Suppressor macrophage (primary cell): ENCODE measurements around the gene SUPT3H.
A peak's percentile ranks its signal among the peaks of the same experiment; 100 is the strongest.
"Not testable (repeated sequence)": the region's sequence is repeated elsewhere in the genome, so short reads cannot be mapped to it uniquely, and the experiment has no call there.

Experiments used
- DNase-seq, 4 experiments: peaks; one replicate each; pipeline ENCODE4 v3.0.0-alpha.2; 2020 to 2022

The SUPT3H gene

DNA sequence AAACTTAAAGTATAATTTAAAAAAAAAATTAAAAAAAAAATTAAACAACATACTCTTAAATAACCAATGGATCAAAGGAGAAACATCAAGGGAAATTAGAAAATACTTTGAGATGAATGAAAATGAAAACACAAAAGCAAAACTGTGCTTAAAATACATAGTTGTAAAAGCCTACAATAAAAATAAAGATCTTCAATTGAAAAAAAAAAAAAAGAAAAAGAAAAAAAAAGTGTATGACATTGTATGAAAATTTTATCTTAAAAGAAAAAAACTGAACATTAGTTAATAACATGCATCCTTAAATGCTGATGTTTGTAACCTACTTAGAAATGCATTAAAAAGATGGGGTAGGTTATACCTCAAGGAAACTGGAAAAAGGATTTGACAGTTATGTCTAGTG is 501.1 kb downstream of the SUPT3H start:
- not testable (repeated sequence) for DNase-seq

DNA sequence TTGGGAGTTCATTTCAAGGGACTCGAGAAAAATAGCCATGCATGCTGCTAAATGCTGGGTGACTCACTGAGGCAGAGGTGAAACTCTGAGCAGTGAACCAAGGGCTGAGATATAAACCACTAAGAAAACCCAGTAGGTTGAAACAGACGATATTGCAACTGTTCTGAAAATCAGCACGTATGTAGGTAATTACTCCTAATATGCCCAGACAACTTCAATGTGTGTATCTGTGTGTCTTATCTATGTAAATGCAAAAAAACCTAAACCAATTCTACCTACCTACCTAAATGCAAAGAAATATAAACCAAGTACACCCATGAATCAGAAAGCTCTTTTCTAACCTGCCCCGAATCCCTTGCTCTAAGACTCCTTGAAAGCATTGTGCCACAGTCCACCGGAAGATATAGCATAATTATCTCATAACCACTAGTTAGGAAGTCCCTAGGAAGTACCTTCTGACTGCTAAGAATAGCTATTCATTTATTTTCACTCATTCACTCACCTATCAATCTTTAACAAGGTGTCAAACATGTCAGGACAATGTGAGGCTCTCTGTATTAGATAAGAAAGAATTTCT is 508.3 kb downstream of the SUPT3H start:
- DNase-seq = no peak

DNA sequence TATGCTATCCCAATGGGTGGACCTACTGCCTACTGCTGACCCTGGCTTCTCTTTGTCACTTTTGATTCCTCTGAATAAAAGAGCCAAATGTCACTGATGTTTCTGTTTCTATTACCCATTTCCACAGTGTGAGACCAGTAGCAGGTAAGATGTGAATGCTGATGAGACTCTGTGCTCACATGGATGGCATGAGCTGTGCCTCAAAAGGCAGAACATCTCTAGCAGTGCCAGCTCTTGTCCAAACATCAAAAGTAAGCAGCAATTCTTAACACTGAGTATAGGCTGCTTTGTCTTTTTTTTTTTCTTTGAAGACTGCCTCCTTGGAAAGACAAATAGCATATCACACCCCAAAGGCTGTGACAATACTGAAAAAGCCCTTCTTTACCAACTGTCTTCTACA is 508.8 kb downstream of the SUPT3H start:
- no peak for DNase-seq

DNA sequence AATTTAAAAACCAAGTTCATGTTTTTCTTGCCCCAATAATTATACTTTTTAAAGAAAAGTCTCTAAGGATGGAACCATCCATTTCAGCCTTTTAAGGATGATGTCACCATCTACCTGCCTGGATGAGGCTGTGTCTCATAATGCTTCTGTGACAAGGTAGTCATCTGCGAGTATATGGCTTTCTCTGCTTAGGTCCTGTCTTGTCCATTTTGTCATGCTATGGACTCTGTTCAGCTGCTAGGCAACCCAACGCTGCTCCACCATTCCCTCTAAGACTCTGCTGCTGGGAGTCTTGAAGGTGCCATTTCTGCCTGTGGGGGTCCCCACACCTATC is 509.4 kb downstream of the SUPT3H start:
- DNase-seq = no peak

DNA sequence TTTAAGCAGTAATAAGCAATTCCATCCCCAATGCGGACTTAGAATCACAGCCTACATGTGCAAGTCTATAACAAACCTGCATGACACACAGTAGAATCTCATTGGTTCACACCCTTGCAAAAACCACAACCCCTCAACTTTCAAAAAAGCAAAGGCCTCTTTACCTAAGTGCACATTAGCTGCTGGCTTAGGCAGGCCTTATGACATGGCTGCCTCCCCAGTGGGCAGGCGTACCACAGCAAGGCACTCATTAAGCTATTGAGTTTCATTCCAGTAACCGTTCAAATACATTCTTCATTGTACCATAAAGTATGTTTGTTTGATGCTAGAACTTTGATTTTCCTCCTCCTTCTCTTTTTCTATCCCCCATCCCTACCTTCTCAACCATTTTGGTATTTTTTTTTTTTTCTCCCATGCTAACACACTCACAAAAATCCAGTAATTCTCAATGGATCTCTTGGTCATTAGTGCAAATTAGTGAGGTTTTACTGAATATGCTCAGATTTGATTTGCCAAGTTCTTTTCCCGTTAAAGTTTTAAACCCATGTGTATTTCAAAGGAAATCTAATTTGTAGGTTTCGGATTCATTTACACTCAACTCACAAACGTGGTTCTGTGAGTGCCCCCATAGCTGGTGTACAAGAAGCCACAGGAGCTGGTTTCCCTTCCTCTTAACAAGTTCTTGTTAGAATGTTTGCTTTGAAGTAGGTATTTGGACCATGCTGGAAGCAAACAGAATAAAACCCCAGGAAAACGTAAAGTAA is 510.0 kb downstream of the SUPT3H start:
- DNase-seq = no peak

DNA sequence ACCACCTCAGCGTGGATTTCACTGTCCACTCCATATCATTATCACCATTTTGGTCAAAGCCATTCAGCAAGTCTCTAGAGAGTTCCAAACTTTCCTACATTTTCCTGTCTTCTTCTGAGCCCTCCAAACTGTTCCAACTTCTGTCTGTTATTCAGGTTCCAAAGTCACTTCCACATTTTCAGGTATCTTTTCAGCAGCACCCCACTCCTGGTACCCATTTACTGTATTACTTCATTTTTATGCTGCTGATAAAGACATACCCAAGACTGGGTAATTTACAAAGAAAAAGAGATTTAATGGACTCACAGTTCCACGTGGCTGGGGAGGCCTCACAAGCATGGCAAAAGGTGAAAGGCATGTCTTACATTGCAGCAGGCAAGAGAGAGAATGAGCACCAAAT is 512.5 kb downstream of the SUPT3H start:
- not testable (repeated sequence) for DNase-seq

DNA sequence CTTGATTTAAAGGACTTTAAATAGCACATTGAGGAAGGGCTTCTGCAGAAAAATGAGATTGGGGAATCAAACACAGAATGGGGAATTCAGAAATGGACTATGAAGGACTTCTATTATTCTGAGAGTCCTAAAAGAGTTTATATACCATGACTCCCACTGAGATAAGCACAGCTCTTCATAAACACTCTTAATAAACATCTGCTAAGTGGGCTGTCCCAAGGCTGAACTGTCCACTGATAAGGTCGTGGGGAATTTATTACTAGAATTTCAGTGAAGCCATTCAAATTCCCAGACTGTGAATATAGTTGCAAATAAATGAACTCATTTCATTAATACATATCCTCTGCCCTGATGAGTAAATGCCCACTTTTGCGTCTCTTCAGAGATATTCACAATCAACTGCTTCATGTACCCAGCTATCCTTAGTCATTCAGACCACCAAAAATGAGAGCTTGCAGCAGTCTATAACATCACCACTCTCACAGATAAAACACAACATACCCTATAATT is 517.8 kb downstream of the SUPT3H start:
- no peak for DNase-seq

DNA sequence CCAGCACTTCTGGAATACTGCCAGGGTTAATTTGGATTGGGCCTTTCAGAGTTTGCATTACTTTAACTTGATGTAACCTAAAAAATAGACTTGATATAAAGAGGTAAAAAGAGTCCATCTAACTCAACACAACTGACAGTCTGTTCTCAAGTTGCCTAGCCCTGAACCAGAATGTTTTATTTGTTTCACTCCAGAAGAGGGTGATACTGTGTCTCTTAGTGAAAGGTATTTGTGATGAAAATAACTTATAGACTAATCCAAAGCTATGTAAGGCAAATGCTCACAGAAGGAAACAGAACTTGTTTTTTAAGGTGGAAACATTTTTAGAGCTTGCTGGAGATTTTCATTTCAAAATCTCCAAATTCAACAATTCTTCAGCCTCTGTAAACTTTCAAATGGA is 518.7 kb downstream of the SUPT3H start:
- DNase-seq = no peak

DNA sequence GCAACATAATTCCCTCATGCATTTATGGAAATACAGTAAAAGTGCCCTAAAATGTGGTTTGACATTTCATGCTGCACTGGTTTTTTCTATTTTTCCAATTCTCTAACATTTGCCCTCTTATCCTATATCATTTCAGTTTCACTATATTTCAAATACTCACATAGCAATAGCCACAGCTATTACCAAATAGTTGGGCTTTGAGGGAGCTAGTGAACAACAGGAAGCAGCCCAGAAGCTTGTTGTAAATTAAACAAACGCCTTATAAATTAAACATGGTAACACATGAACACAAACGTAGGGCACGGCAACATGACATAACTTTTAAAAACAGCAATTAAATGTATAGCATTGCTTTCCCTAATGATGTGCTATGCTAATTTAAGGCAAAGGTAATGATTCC is 521.3 kb downstream of the SUPT3H start:
- no peak for DNase-seq

DNA sequence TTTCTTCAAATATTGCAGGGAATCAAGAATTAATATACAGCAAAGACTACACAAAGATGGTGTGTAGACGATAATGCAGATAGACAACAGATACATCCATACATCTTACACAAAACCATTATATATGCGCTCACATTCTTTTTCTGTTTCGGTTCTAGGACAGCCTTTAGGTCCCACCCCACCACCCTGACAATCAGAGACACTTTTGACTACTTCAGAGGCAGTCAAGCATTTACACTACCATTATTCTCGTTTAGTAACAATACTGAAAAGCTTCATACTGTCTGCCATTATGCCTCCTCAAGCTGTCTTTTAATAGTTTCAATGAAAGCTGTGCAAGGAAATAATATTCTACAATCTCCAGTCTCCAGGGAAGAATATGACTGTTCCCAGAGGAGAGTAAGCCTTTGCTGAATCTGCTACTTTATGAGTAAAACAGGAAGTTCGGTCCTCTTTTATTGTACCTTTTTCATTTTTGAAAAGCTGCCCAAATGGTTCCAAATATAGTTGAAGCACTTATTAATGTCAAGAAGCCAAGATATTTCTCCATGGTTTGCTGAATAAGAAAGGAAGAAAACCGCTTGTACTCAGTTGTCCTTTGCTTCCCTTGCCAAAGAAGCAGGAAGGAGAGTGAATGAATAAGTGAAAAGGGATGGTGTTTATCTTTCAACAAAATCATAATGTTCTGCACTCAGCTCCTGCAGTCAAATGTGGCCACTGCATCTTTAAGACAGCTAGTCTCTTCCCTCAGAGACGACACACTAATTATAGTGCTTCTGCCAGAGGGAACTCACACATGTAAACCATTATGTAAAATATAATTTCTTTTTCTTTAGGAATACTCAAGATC is 521.9 kb downstream of the SUPT3H start:
- DNase-seq = no peak

DNA sequence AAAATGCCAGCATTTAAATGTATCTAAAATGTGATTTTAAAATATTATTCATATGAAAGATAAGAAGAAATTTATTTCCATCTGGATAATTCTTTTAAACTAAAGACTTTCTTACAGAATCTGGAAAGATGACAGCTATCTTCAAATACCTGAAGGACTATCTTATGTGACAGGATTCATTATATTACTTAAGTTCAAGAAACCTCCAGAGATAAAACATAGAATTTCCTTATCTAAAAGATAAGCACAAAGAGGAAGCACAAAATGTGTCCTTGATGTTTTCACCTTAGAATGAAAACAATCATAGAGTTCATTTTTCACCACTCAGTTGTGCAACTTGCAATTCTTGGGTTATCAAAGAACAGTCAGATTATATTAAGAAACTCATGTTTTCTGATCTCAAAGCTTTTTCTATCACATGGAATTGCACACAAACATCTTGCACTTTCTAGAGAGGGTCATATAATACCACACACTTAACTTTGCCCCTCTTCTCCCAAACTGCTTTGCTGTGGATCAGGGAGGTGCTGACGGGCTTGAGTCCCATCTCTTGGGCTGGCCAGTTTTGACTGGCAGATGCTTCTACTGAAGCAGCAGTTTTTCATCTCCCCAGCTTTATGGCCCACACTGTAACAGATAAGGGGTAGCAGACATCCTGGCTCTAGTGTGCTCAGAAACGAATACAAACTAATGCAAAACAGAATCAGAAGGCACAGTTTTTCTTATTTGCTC is 522.9 kb downstream of the SUPT3H start:
- no peak for DNase-seq

DNA sequence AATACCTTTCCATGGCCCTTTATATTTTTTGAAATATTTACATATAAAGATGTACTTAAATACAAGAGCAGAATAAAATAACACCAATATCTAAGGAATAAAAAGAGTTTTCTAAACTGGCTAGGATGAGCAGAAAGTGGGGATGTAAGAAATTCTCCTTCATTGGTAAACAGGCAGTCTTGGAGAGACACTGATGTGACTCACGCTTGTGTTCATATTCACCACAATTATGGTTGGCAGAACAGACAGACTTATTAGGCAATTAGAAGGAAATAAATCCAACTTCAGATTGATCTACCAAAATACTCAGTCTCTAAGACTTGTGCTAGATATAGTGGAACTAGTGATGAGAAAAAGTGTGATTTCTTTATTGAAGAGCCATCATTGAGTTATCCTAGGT is 526.6 kb downstream of the SUPT3H start:
- DNase-seq = no peak

DNA sequence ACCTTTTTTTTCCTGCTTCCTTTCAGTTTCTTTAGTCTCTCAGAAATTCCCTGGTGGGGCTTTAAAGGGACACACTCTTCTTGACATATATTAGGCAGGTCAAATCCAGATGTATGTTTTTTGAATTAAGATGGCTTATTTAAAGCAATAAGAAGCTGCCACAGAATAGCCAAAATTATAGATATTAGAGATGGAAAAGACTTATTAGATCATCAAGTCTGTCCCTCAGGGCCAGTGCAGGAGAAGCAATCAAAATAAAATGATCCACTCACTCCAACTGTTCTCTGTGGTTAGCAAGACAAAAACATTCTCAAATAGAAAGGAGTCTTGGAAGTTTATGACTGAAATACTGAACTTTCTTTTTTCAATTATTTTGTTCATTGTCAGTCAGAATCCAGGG is 527.4 kb downstream of the SUPT3H start:
- no peak for DNase-seq

DNA sequence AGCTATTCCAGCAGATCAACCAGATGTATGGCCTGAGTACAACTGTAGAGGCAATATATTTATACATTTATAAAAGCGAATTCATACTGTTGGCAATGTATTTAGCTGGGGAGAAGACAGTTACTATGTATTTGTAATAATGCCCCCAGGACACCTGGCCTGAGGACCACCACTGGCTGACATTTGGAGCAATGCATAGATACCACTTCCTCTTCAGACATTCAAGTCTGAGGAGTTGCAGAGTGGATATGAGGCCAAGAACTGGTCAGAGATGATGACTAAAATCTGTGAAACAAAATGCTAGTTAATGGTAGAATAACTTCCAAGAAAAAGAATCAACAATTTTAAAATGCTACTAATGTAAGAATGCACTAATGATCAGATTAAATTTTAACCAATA is 527.9 kb downstream of the SUPT3H start:
- no peak for DNase-seq

DNA sequence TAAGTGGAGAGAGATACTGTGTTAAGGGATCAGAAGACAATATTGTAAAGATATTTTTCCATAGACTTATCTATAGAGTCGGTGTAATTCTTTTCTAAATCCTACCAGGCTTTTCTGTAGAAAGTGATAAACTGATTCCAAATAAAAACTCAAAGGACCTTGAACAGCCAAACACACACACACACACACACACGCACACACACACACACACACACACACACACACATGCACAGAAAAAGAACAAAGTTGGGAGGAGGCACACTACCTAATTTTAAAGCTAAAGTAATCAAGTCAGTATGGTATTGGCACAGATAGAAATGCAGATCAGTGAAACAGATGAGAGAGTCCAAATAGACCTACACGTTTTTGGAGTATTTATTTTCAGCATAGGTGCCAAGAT is 534.0 kb downstream of the SUPT3H start:
- DNase-seq = no peak

DNA sequence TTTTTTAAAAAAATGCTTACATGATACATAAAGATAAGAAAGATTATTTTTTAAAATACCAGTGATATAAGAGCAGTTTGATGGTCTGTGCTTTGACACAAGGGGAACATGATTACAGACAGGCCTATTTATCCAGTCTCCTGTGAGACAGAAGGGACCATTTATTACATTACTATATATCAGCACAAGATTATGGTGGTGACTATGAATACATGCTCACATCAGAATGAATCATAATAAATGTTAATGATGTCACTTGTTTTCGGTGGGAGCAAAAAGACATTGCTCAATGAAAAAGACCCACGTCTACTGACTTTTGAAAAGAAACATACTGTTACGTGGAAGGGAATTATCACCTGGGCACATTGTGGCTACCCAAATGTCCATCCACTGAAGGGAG is 535.1 kb downstream of the SUPT3H start:
- no peak for DNase-seq

DNA sequence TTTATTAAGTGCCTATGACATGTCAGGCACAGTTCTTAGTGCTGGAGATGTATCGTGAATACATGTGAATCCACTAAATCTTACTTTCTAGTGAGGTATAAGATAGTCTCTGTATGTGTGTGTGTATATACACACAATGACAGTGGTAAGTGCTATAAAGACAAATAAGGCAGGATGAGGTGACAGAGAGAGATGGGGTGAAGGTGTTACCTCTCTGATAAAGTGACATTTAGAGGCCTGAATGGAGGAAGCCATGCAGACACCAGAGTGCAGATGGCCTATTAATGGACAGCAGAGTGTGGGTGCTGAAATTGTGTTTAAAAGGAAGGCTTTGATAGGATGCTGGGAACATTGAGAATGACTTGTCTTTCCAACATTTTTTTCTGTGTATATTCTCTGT is 535.9 kb downstream of the SUPT3H start:
- no peak for DNase-seq

DNA sequence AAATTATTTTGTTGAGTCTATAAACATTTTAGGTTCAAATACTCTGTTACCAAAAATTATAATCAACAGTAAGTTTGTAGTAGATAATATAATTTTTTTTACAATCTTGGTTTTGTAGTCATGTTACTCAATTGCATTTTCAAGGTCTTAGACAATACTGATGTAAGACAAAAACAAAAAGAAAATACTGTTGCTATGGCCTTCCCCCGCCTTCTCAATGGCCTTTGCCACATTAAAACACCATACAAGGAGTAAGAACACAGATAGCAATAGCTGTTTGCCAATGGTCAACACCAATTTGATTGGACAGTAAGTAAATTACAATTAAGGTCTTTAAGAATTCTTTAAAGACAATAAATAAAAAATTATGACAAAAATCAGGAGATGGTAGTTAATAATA is 540.0 kb downstream of the SUPT3H start:
- DNase-seq = peak in 1 of 4 experiments; percentile 29

DNA sequence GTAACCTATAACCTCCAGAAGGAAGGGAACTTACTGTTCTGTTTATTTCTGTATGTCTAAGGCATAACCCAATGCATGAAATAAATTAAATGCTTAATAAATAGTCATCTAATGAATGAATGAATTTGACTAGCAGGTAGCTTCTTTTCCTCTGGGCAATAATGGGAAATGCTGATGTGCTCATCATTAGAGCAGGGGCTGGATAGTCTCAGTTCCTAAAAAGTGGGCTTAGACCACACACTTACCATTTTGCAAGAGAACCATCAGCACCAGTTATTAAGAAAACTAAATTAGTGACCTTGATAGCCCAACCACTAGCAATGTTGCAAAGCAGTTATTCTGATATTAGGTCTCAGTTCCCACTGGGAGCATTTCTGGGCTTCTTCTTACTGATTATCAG is 540.5 kb downstream of the SUPT3H start:
- peak in 3 of 4 experiments; percentile 7 to 39 (median 25) for DNase-seq

DNA sequence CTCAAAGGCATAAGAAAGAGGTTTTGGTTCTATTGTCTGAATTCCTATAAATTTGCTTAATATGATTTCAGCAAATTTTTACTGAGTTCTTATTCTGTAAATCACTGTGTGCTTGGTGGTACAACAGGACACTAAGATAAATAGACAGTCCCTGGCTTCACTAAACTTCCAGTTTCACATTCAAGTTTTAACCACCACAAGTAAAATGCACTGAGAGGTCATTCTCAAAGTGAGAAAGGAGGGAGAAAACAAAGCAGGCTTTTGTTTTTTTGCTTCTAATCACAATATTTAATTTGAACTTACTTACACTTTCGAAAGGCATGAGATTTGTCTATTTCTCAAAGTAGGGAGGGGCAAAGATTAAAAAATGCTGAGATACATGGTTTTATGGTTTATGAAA is 544.5 kb downstream of the SUPT3H start:
- DNase-seq = no peak

DNA sequence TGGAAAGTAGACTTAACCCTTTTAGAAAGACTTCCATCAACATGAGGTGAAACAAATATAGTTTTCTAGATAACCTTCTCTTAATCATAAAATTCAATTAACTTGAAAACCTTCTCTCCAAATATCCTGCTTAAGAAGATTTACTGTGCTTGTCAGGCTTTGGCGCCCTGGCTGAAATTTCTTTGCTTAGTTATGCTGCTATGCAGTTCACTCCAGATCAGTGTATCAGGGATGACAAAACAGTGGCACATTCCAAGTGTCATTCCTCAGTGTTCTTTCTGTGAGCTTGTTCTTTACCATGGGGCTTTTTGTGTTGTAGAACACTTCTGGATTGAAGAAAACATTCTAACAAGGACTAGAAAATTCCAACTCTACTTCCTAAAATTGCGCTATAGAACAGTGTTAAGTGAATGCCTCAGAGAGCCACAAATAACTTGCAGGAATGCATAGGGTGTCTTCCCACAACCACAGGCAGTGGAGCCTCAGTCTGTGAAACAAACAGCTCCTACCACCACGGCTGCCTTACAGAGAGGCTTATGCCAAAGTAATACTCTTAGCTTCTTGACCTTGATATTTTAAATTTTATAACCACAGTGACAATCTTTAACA is 546.6 kb downstream of the SUPT3H start:
- DNase-seq = no peak

DNA sequence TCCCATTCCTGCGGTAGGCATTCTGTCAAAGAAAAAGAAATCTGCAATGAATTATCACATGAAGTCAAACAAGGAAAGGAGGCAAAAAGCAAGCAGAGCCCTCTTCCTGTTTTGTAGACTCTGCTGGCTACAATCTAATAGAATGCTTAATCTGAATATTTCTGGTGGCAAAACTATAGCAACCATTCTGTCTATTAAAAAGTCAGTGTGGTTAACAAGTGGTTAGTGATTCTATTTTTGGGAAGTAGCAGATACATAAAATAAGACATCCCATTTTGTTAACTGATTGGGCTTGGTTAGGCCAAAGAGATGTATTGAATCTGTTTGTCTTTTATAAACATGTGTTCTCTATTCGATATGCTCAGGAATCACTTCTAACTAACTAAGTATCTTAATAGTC is 547.9 kb downstream of the SUPT3H start:
- DNase-seq = peak in 3 of 4 experiments; percentile 13 to 32 (median 29)
